Erythroblast (primary cell): ENCODE data around the gene SLC29A2.

ENCODE experiments used
- GATA1 ChIP-seq: IDR thresholded peaks from 2 replicates; pipeline ENCODE4 v1.6.1; 2011; ENCODE audit warnings: low read depth, mild to moderate bottlenecking, control low read depth, low read length, moderate library complexity
- POLR2A ChIP-seq: IDR thresholded peaks from 2 replicates; pipeline ENCODE4 v1.6.1; 2011; ENCODE audit warnings: mild to moderate bottlenecking, low read length

DNA sequence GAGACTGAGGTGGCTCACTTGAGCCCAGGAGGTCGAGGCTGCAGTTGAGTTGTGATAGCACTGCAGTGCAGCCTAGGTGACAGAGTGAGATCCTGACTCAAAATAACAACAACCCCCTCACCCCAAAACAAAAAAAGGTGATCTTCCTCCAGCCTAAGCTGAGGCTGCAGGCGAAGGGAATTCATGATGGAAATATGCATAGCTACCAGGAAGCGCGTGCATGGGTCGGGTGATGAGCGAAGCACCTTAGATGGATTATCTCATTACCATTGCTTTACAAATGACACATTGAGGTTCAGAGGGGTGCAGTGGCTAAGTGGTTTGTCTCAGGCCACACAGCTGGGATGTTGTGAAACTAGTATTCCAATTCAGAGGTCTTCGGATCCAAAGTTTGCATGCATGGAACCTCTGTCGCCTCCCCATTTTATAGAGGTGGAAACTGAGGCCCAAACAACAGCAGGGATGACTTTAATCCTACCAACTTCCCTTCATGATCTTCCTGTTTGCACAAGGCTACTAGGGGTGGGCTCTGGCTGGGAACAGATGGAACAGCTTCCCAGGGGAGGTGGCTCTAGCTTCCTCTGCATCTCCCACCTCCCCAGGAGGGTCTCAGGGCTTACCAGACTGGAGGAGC is 4.6 kb downstream of the SLC29A2 start:
- TF ChIP-seq POLR2A: no peak
- no peak for TF ChIP-seq GATA1
